ENCODE measurements around the gene OBSCN.

The OBSCN gene

GRCh38 chr1:228373004-228373680 is 165.3 kb downstream of the OBSCN start:
- DNase-seq: no peak

GRCh38 chr1:228373681-228374571 is 166.1 kb downstream of the OBSCN start:
- DNase-seq: no peak

DNA sequence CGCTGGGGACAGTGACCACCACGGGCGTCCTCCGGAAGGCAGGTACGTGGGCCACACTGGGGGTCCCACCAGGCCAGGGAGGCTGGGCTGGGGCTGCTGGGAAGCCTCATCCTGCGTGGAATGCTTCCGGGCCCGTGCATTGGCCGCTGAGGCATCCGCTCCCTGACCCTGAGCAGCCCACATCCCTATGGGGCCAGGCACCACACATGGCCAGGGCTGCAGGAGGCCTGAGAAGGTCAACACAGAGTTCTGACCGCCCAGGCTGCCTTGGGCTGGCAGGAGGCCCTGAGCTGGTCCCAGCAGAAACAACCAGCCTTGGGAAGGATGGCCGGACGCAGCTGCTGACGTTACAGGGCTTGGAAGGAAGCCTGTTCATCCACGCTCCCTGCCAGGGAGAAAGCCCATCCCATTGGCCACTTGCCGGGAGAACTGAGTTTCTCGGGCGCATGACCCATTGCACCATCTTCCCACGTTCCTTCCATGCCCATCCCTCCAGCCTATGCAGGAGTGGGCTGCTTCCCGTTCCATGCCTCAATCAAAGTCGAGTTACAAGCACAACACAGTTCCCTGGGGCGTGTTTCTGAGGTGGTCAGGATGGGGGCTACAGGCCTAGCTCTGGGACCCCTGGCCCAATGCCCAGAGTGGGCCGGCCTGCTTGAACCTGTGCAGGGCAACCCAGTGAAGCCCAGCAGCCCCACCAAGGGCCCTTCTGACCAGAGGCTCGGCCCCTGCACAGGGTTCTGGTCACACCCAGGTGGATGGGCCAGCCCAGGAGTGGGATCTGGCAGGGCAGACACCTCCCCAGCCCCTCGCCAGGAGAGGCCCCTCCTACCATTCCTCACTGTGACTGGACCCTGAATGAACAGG is 167.1 kb downstream of the OBSCN start:
- DNase-seq: no peak

DNA sequence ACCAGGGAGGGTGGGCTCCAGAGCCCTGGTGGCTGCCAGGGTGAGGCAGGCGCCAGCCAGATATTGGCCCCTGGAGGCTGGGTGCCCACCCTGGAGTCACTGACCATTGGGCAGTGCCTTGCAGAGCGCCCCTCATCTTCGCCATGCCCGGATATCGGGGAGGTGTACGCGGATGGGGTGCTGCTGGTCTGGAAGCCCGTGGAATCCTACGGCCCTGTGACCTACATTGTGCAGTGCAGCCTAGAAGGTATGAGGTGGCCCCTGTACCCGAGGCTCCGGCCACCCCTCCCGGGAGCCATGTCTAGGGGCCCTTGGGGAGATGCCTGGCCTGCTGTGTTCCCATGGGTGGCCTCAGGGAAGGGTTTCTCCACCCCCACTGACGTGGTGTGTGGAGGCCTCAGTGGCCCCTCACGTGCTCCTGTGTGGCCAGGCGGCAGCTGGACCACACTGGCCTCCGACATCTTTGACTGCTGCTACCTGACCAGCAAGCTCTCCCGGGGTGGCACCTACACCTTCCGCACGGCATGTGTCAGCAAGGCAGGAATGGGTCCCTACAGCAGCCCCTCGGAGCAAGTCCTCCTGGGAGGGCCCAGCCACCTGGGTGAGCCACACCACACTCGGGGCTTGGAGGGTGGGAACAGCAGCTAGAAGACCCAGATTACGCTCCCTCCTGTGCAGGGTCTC is 167.9 kb downstream of the OBSCN start:
- no peak for DNase-seq

DNA sequence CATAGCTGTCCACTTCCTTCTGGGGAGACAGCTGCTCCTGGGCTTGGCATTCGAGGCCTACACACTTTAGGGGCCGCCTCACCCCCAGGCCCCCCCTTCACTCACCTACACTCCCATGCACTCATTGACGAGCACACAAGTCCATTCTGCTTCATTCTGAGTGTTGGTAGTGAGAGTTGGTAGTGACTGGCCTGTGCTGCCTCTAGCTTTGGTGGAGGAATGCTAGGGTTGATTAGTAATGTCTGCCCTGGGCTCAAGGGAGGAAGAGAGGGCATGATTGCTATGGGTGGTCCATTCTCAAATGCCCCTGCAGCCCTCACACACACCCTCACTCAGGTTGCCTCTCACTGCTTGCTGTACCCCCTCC is 168.4 kb downstream of the OBSCN start:
- no peak for DNase-seq

DNA sequence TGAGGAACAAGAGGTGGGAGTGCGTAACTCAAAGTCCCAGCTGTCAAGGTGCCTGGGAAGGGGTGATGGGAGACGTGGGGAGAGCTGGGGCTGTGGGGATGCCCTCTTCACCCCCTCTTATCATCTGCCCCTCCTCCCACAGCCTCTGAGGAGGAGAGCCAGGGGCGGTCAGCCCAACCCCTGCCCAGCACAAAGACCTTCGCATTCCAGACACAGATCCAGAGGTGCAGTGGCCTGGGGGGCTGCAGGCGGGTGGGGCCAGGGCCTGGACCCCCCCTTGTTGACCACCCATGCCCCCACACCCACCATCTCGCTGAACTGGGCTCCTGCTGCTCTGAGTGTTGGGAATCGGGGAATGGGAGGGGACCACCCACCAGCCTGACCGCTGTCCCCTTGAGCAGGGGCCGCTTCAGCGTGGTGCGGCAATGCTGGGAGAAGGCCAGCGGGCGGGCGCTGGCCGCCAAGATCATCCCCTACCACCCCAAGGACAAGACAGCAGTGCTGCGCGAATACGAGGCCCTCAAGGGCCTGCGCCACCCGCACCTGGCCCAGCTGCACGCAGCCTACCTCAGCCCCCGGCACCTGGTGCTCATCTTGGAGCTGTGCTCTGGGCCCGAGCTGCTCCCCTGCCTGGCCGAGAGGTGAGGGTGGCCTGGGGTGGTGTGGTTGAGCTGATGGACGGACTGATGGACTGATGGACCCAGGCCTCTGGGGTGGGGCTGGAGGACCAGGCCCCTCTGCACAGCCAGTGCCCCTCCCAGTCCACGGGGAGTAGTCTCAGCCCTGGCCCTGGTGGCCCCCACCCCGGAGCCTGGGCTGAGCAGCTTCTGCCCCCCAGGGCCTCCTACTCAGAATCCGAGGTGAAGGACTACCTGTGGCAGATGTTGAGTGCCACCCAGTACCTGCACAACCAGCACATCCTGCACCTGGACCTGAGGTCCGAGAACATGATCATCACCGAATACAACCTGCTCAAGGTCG is 169.1 kb downstream of the OBSCN start:
- no peak for DNase-seq

DNA sequence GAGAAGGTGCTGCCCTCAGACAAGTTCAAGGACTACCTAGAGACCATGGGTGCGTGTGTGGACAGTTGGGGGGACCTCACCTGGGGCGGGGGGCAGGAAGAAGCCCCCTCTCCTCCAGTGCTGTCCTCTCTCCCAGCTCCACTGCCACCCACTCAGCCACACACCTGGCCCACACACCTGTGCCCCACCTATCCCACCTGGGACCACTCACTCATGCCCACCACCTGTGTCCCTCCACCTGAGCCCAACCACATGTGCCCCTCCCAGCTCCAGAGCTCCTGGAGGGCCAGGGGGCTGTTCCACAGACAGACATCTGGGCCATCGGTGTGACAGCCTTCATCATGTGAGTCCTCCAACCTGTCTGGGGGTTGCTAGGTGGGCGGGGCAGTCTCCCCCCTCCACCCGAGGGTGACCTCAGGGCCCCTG is 169.8 kb downstream of the OBSCN start:
- no peak for DNase-seq

DNA sequence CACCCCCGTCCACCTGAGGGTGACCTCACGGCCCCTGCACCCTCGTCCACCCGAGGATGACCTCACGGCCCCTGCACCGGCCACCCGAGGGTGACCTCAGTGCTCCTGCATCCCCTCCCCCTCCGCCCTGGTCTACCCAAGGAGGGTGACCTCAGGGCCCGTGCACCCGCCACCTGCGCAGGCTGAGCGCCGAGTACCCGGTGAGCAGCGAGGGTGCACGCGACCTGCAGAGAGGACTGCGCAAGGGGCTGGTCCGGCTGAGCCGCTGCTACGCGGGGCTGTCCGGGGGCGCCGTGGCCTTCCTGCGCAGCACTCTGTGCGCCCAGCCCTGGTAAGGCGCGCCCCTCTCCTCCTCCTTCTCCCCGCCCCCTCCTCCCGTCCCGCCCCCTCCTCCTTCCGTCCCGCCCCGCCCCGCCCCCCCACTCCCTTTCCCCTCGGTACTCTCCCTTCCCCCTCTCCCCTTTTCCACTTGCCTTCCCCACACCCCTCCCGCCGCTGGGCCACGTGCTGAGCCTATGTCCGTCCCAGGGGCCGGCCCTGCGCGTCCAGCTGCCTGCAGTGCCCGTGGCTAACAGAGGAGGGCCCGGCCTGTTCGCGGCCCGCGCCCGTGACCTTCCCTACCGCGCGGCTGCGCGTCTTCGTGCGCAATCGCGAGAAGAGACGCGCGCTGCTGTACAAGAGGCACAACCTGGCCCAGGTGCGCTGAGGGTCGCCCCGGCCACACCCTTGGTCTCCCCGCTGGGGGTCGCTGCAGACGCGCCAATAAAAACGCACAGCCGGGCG is 170.4 kb downstream of the OBSCN start:
- DNase-seq: peak; percentile 87

DNA sequence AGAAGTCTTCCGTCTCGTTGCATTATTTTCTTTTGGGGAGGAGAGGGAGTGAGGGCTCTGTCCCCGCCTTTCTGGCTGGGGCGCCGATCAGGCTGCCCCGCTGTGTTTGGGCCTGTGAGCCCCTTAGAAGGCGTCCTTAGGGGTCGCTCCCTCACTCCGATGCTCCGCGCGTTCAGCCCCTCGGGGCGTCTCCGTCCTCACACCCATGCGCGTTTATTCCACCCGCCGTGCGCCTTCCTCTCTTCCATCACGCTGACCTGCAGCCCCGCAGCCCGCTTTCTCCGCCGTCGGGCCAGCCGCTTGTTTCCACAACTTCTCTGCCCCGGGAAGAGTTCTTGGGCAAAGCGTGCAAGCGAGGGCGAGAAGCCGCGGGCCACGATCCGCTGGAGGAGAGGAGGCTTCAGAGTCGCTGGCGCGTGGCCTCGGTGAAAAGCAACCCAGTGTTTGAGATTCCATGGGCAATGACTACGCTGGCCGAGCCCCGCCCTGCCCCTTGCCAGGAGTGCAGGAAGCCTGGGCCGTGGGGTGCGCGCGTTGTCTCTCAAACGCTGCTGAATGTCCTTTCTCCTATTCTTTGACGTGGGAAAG is 171.1 kb downstream of the OBSCN start:
- no peak for DNase-seq

DNA sequence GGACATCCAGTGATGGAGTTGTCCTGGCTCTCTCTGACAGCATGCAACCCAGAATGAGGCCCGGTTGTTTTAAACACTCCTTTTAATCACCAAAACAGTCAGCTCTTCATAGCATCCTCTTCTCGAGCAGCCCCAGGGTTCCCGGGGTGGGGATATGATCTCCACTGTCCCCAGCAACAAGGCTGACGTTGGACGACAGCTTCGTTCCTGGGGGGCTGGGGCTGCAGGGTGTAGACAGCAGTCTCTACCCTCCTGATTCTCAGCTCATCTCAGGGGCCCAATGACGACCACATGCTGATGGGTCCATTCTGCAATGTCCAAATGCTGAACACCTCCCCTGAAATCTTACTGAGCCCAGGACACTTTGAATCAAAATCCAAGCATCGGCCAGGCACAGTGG is 171.8 kb downstream of the OBSCN start:
- DNase-seq: no peak

DNA sequence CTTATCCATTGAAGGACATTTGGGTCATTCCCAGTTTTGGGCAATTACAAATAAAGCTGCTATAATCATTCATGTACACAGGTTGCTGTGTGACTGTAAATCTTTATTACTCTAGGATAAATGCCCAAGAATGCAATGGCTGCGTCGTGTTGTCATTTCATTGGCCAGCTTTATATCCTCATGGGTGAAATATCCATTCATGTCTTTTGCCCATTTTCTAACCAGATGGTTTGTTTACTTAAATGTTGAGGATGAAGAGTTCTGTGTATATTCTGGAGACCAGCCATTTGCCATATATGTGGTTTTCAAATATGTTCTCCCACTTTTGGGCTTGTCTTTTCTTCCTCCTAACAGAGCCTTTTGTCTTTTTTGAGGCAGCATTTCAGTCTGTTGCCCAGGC is 173.5 kb downstream of the OBSCN start:
- no peak for DNase-seq

GRCh38 chr1:228383773-228384172 is 175.9 kb downstream of the OBSCN start:
- no peak for DNase-seq

GRCh38 chr1:228385232-228385631 is 177.4 kb downstream of the OBSCN start:
- DNase-seq: no peak

DNA sequence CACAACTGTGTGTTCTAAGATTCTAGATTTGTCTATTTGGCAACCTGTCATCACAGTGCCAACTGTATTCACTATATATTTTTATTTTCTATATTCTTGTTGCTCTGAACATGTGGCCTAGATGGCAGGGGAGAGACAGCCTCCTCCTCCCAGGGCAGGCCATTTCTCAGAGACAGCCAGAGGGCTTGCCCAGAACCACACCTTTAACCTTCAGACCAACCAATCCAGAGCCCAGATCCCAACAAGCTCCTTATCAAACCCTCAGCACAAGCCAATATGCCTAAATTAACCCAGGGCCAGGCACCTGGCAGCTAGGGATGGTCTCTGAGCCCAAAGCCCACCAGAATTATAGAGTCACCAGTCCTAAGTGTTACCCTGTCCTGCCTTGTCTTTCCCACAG is 179.5 kb downstream of the OBSCN start:
- no peak for DNase-seq

DNA sequence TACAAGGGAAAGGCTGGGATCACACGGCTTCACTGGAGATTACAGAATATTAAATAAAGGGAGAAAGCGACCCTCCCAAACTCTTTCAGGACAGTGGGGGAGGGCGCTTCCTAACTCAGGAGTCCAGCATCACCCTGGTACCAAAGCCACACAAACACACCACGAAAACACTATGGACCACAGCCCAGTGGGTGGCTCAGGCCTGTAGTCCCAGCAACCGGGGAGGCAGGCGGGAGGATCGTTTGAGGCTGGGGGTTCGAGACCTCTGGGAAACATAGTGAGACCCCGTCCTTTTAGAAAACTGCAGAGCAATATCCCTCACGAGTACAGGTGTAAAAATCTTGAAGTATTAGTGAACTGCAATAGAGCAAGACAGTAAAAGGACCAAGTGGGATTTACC is 182.8 kb downstream of the OBSCN start:
- no peak for DNase-seq

- DNase-seq: no peak
These were observed 183.7 kb downstream of the OBSCN start for GRCh38 chr1:228391411-228392020.

DNA sequence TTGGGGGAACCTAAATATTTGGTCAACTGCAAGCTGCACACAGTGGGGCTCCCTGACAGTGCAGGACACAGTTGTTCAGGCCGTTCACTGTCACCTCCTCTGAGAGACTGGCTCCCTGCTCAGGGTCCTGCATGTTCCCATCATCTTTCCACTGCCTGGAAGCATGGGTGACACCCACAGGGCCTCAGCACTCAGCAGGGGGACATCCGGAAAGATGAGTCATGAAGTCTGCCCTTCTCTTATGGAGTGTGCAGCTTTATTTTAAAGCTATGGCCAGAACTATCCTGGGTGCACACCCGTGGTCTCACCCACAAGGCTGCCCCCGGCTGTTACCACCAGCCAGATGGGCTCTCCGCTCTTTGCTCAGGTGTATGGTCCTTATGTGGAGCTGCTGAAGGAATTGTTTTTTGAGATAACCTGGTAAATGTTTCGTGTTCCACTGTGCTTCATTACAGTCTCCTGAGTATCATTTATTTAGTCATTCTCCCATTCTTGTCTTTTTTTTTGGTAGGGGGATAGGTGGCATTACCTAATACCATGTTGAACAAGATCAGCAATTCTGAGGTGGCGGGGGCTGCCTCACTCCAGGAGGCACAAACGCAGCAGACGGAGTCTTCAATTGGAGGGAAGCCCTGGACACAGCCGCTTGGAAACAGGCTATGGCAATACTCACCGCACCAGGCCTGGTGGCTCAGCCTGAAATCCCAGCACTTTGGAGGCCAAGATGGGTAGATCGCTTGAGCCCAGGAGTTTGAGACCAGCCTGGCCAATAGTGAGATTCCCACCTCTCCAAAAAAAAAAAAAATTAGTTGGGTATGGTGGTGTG is 184.5 kb downstream of the OBSCN start:
- DNase-seq: no peak

DNA sequence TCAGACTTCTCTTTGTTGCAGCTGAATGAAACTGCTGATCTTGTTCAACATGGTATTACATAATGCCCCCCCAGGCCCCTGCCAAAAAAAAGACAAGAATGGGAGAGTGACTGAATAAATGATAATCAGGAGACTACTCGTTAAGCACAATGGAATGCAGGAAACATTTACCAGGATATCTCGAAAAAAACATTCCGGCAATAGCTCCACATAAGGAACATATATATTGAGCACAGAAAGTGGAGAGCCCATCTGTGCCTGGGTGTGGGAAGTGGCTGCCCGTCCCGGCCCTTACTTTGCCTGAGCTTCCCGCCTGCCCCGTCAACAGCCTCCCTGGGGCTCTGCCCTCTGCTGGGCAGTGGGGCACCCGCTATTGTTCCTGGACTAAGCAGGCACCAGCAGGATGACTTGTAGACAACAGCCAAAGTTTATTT is 185.4 kb downstream of the OBSCN start:
- DNase-seq: peak; percentile 50

Data from RPMI8226 (cell line).